K562 (cell line): Measurements from ENCODE around the gene ZMYM4. TPM values are rescaled to one million over a fixed set of nuclear protein-coding genes. Genes with fewer than 3 reads are reported as not detected.

ENCODE experiments used
- ATF3 ChIP-seq, 2 experiments: fragments of 450-650 bp in 1 of 2; sonication (generic) in 1 of 2; formaldehyde crosslinking in 1 of 2; IDR thresholded peaks in 1 of 2; conservative IDR thresholded peaks in 1 of 2; 2 replicates each; pipeline versions ENCODE4 v1.6.1 to v1.8.1; 2016 to 2023; ENCODE audit warnings: mild to moderate bottlenecking in 2 of 2, moderate library complexity in 2 of 2, inconsistent platforms in 1 of 2, missing genetic modification reagents in 1 of 2
- CREBBP ChIP-seq: IDR thresholded peaks from one replicate; pipeline ENCODE4 v1.6.1; 2012; ENCODE audit warnings: low read depth, mild to moderate bottlenecking, control low read depth, inconsistent platforms, low read length
- CREM ChIP-seq: IDR thresholded peaks from 2 replicates; pipeline ENCODE4 v1.6.1; 2014; ENCODE audit warnings: antibody characterized with exemption, low read depth
- GATAD2B ChIP-seq: fragments of 450-650 bp; IDR thresholded peaks from 2 replicates; pipeline ENCODE4 v1.6.1; 2017; ENCODE audit warnings: mild to moderate bottlenecking, borderline replicate concordance
- HDAC1 ChIP-seq, 2 experiments: fragments of 450-650 bp; IDR thresholded peaks; 2 replicates each; pipeline ENCODE4 v1.6.1; 2016 to 2017; ENCODE audit warnings: inconsistent platforms in 1 of 2, mild to moderate bottlenecking in 1 of 2, moderate library complexity in 1 of 2
- MEIS2 ChIP-seq: fragments of 450-650 bp; IDR thresholded peaks from 2 replicates; pipeline ENCODE4 v1.6.1; 2014; ENCODE audit warnings: mild to moderate bottlenecking; ENCODE audit not compliant: partially characterized antibody
- NFIC ChIP-seq: fragments of 450-650 bp; IDR thresholded peaks from 2 replicates; pipeline ENCODE4 v1.6.1; 2017; ENCODE audit warnings: mild to moderate bottlenecking, inconsistent platforms
- POU5F1 ChIP-seq: fragments of 150-350 bp; IDR thresholded peaks from 2 replicates; pipeline ENCODE4 v1.6.1; 2014; ENCODE audit warnings: borderline replicate concordance, low read length, low read depth, mild to moderate bottlenecking; ENCODE audit not compliant: partially characterized antibody
- RBM14 ChIP-seq: fragments of 200-400 bp; formaldehyde crosslinking; IDR thresholded peaks from 2 replicates; pipeline ENCODE4 v1.6.1; 2018; ENCODE audit warnings: low read depth, mild to moderate bottlenecking, low read length, moderate library complexity, borderline replicate concordance; ENCODE audit not compliant: insufficient read depth
- SMAD3 ChIP-seq: fragments of 450-650 bp; formaldehyde crosslinking; conservative IDR thresholded peaks from 2 replicates; pipeline ENCODE4 v1.4.0; 2020; ENCODE audit warnings: mild to moderate bottlenecking
- TRIM25 ChIP-seq: fragments of 450-650 bp; IDR thresholded peaks from 2 replicates; pipeline ENCODE4 v1.7.0; 2016; ENCODE audit warnings: borderline replicate concordance
- U2AF1 ChIP-seq: fragments of 200-400 bp; formaldehyde crosslinking; optimal IDR thresholded peaks from 2 replicates; pipeline ENCODE3; 2017; ENCODE audit warnings: mild to moderate bottlenecking, low read depth, low read length, moderate library complexity
- polyA plus RNA-seq, 8 experiments: library from polyadenylated mRNA; depleted of rRNA in 4 of 8; stranded (reverse) in 5 of 8; unstranded in 3 of 8; fragments of >200 nt; fragmentation: Nextera tagmentation in 2 of 8; fragmentation: Illumina TruSeq in 1 of 8; extraction: Ambion mirVana in 2 of 8; extraction: Trizol in 1 of 8; gene quantifications; 2 replicates each; pipeline versions ENCODE4 v1.2.1 to v1.2.3, GENCODE V29; 2011 to 2014; ENCODE audit warnings: inconsistent platforms in 1 of 8, missing spikeins in 1 of 8
- total RNA-seq, 7 experiments: library from RNA; depleted of rRNA in 6 of 7; stranded (reverse); fragments of >200 nt in 6 of 7; fragmentation: Illumina TruSeq in 2 of 7; extraction: Trizol in 2 of 7; gene quantifications; 2 replicates each; pipeline versions ENCODE4 v1.2.1 to v1.2.3, GENCODE V29; 2011 to 2021; ENCODE audit warnings: low replicate concordance in 1 of 7
- TF ChIP-seq, protein P1 (sequence below): sonication (generic); formaldehyde crosslinking; IDR thresholded peaks from 2 replicates; pipeline ENCODE4 v1.8.1; 2023; ENCODE audit warnings: missing genetic modification reagents, mild to moderate bottlenecking, borderline replicate concordance
- TF ChIP-seq, protein P2 (sequence below): fragments of 250-450 bp; sonication (Bioruptor Pico); IDR thresholded peaks from 2 replicates; pipeline ENCODE4 v1.6.1; 2021; ENCODE audit warnings: mild to moderate bottlenecking
- TF ChIP-seq, protein P3 (sequence below): fragments of 450-650 bp; IDR thresholded peaks from 2 replicates; pipeline ENCODE4 v1.6.1; 2016; ENCODE audit warnings: borderline replicate concordance

The ZMYM4 gene
- total and polyA plus RNA-seq, 9 of the 15 experiments (the other 6 are each of a cell fraction or from before 2014, with no cell fraction given): 15.2 to 77.2 (median 63.3) TPM

DNA sequence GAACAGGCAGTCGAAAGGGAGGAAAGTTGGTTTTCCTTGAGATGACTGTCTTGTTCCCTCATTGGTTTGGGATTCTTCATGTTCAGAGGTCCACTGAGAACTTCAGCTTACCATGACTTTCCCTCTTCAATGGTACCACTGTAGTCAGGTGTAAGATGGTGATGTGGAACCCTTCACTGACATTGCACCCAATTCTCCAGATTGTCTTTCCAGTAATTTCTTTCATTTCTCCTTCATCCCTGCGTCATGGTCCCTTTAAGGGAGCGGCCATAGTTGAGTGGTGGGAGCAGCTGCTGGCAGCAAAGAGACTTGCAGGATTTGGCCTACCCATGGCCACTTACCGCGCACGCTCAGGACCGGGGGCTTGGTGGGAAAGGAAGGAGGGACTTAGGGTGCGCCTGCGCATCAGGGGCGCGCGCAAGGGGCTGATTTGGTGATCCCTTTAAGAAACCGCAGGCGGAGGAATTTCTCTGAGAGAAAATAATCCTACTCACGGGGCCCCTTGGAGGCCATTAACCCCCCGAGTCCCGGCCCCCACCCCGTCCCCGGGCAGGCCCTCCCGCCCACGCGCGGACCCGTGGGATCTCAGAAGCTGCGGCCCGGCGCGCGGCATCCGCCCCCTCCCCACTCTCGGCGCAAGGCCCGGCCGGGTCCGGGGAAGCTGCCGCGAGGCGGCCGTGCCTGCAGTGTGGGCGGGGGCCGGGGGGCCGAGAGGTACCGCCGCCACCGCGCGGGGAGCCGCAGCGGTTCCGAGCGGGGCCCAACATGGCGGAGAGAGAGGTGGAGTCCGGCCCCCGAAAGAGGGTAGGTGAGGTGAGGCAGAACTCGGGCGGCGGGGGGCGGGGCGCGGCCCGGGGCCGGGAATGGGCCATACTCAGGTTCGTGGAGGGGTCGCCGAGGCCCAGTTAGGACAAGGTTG lies at the start of gene ZMYM4 (continued):
- TF ChIP-seq TRIM25: no peak
- TF ChIP-seq HDAC1 (IDR thresholded peaks at IDR 0.05): peak in 1 of 2 experiments; percentile 37; a peak in 1 of 4 replicates
- peak; percentile 69 for TF ChIP-seq CREM
- no peak for TF ChIP-seq SMAD3 (CRISPR knock-in tag)
- no peak for TF ChIP-seq U2AF1
- TF ChIP-seq ATF3 (IDR thresholded peaks at IDR 0.05): no peak
- no peak for TF ChIP-seq ATF3 (CRISPR knock-in tag; conservative IDR thresholded peaks at IDR 0.05)
- TF ChIP-seq, protein P1, sequence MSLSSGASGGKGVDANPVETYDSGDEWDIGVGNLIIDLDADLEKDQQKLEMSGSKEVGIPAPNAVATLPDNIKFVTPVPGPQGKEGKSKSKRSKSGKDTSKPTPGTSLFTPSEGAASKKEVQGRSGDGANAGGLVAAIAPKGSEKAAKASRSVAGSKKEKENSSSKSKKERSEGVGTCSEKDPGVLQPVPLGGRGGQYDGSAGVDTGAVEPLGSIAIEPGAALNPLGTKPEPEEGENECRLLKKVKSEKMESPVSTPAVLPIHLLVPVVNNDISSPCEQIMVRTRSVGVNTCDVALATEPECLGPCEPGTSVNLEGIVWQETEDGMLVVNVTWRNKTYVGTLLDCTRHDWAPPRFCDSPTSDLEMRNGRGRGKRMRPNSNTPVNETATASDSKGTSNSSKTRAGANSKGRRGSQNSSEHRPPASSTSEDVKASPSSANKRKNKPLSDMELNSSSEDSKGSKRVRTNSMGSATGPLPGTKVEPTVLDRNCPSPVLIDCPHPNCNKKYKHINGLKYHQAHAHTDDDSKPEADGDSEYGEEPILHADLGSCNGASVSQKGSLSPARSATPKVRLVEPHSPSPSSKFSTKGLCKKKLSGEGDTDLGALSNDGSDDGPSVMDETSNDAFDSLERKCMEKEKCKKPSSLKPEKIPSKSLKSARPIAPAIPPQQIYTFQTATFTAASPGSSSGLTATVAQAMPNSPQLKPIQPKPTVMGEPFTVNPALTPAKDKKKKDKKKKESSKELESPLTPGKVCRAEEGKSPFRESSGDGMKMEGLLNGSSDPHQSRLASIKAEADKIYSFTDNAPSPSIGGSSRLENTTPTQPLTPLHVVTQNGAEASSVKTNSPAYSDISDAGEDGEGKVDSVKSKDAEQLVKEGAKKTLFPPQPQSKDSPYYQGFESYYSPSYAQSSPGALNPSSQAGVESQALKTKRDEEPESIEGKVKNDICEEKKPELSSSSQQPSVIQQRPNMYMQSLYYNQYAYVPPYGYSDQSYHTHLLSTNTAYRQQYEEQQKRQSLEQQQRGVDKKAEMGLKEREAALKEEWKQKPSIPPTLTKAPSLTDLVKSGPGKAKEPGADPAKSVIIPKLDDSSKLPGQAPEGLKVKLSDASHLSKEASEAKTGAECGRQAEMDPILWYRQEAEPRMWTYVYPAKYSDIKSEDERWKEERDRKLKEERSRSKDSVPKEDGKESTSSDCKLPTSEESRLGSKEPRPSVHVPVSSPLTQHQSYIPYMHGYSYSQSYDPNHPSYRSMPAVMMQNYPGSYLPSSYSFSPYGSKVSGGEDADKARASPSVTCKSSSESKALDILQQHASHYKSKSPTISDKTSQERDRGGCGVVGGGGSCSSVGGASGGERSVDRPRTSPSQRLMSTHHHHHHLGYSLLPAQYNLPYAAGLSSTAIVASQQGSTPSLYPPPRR (CRISPR knock-in tag): no peak
- TF ChIP-seq MEIS2: peak; percentile 97
- TF ChIP-seq, protein P2, sequence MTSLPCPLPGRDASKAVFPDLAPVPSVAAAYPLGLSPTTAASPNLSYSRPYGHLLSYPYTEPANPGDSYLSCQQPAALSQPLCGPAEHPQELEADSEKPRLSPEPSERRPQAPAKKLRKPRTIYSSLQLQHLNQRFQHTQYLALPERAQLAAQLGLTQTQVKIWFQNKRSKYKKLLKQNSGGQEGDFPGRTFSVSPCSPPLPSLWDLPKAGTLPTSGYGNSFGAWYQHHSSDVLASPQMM: no peak
- no peak for TF ChIP-seq POU5F1
- no peak for TF ChIP-seq CREBBP
- TF ChIP-seq NFIC: 0 out of 2 replicates have a peak, but pooled peaks have one; percentile 20
- peak; percentile 87 for TF ChIP-seq GATAD2B
- TF ChIP-seq, protein P3, sequence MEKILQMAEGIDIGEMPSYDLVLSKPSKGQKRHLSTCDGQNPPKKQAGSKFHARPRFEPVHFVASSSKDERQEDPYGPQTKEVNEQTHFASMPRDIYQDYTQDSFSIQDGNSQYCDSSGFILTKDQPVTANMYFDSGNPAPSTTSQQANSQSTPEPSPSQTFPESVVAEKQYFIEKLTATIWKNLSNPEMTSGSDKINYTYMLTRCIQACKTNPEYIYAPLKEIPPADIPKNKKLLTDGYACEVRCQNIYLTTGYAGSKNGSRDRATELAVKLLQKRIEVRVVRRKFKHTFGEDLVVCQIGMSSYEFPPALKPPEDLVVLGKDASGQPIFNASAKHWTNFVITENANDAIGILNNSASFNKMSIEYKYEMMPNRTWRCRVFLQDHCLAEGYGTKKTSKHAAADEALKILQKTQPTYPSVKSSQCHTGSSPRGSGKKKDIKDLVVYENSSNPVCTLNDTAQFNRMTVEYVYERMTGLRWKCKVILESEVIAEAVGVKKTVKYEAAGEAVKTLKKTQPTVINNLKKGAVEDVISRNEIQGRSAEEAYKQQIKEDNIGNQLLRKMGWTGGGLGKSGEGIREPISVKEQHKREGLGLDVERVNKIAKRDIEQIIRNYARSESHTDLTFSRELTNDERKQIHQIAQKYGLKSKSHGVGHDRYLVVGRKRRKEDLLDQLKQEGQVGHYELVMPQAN: peak; percentile 23; the same call in 1 of the 2 replicates
- no peak for TF ChIP-seq RBM14
